HG03432 (cell line): Measurements from ENCODE around the gene NFX1.
A peak's percentile ranks its signal among the peaks of the same experiment; 100 is the strongest.
"Not testable (repeated sequence)": the region's sequence is repeated elsewhere in the genome, so short reads cannot be mapped to it uniquely, and the experiment has no call there.

Experiments used
- ATAC-seq: cut with Tn5 transposase; IDR thresholded peaks from one replicate; pipeline ENCODE4 v1.9.1; 2021; ENCODE audit warnings: mild to moderate bottlenecking, moderate library complexity; ENCODE audit not compliant: unreplicated experiment

The NFX1 gene

GRCh38 chr9:33351547-33351946 lies 61.2 kb downstream of the NFX1 start:
- no peak for ATAC-seq

- ATAC-seq = no peak
These were observed 64.4 kb downstream of the NFX1 start for GRCh38 chr9:33354651-33355211.

- no peak for ATAC-seq
These were observed 65.6 kb downstream of the NFX1 start for GRCh38 chr9:33355933-33356332.

GRCh38 chr9:33358641-33359040 lies 68.3 kb downstream of the NFX1 start:
- not testable (repeated sequence) for ATAC-seq

GRCh38 chr9:33364127-33364526 lies 73.8 kb downstream of the NFX1 start:
- ATAC-seq = no peak

- not testable (repeated sequence) for ATAC-seq
These were observed 74.5 kb downstream of the NFX1 start for GRCh38 chr9:33364814-33365213.

GRCh38 chr9:33366979-33367480 lies 76.7 kb downstream of the NFX1 start:
- no peak for ATAC-seq

- ATAC-seq = no peak
These were observed 82.6 kb downstream of the NFX1 start for GRCh38 chr9:33372900-33373299.

GRCh38 chr9:33374190-33374589 lies 83.9 kb downstream of the NFX1 start:
- ATAC-seq = no peak

- ATAC-seq = peak; percentile 82
These were observed 84.4 kb downstream of the NFX1 start for GRCh38 chr9:33374634-33375237.

- no peak for ATAC-seq
These were observed 85.0 kb downstream of the NFX1 start for GRCh38 chr9:33375238-33375840.

- ATAC-seq = no peak
These were observed 85.6 kb downstream of the NFX1 start for GRCh38 chr9:33375841-33376321.

GRCh38 chr9:33377089-33377715 lies 86.9 kb downstream of the NFX1 start:
- ATAC-seq = no peak

- ATAC-seq = no peak
These were observed 87.9 kb downstream of the NFX1 start for GRCh38 chr9:33378121-33378795.

- no peak for ATAC-seq
These were observed 89.5 kb downstream of the NFX1 start for GRCh38 chr9:33379666-33380389.

- no peak for ATAC-seq
These were observed 90.2 kb downstream of the NFX1 start for GRCh38 chr9:33380390-33381094.

GRCh38 chr9:33381231-33381791 lies 91.0 kb downstream of the NFX1 start:
- no peak for ATAC-seq

- not testable (repeated sequence) for ATAC-seq
These were observed 92.1 kb downstream of the NFX1 start for GRCh38 chr9:33382397-33382796.

- not testable (repeated sequence) for ATAC-seq
These were observed 93.1 kb downstream of the NFX1 start for GRCh38 chr9:33383396-33383795.

GRCh38 chr9:33385536-33385935 lies 95.2 kb downstream of the NFX1 start:
- ATAC-seq = not testable (repeated sequence)
